K562 (cell line): ENCODE data around the gene SLC22A23. TPM values are rescaled to one million over a fixed set of nuclear protein-coding genes. Genes with fewer than 3 reads are reported as not detected.

Experiments
- ATAC-seq: fragments of 200-7000 bp; cut with Tn5 transposase; 3 replicates; pipeline ENCODE4 v1.9.1; 2020; ENCODE audit warnings: moderate library complexity
- BruUV-seq: library from RNA; stranded (reverse); fragments of 400-500 nt; replicated peaks from 2 replicates; lab custom pipeline; 2021; lab: Mats Ljungman, UMichigan
- CTCF ChIA-PET: fragments of 300-600 bp; formaldehyde crosslinking; extraction: SDS; loops from one replicate; lab custom pipeline; 2021; ENCODE audit warnings: low intra/inter-chr PET ratio; lab: Yijun Ruan, JAX
- POLR2A ChIA-PET: fragments of 300-600, 350-650 bp; sonication (Branson Sonifier 250); formaldehyde crosslinking; extraction: SDS; loops from one replicate; lab custom pipeline; 2021; ENCODE audit warnings: antibody characterized with exemption, inconsistent platforms; lab: Yijun Ruan, JAX
- DNase-seq, 4 experiments: peaks; one replicate each; pipeline versions ENCODE4 v3.0.0 to v3.0.0-alpha.2; 2011 to 2018; ENCODE audit warnings: low spot score in 3 of 4, mixed read lengths in 3 of 4; ENCODE audit errors: extremely low read depth in 1 of 4
- FAIRE-seq: peaks from 2 replicates; lab custom pipeline; 2011; peaks lifted over from hg19 to GRCh38; lab: Jason Lieb, UNC
- H2AFZ ChIP-seq: 2 replicates; pipeline ENCODE4 v1.6.0; 2011; ENCODE audit warnings: low read depth, low read length, control low read depth, inconsistent platforms
- H3K27ac ChIP-seq: fragments of 200-600 bp; 3 replicates; pipeline ENCODE4 v1.8.0; 2011; ENCODE audit warnings: low read depth, mild to moderate bottlenecking, control low read depth, inconsistent platforms, low read length, moderate library complexity, mixed read lengths; ENCODE audit errors: extremely low read depth
- H3K27me3 ChIP-seq, 2 experiments: fragments of 300-600 bp in 1 of 2; 2 replicates in 1 of 2; 3 replicates in 1 of 2; pipeline versions ENCODE4 v1.6.0 to v1.8.0; 2011; ENCODE audit warnings: inconsistent platforms in 2 of 2, low read length in 2 of 2, mild to moderate bottlenecking in 1 of 2, mixed read lengths in 1 of 2, moderate library complexity in 1 of 2; ENCODE audit not compliant: control insufficient read depth in 2 of 2, insufficient read depth in 2 of 2
- H3K36me3 ChIP-seq: fragments of 300-600 bp; 3 replicates; pipeline ENCODE4 v1.8.0; 2011; ENCODE audit warnings: mild to moderate bottlenecking, low read length, inconsistent platforms; ENCODE audit not compliant: control insufficient read depth, insufficient read depth
- H3K4me1 ChIP-seq, 2 experiments: fragments of 200-600 bp in 1 of 2; replicated peaks in 1 of 2; 2 replicates in 1 of 2; 3 replicates in 1 of 2; pipeline versions ENCODE4 v1.5.1 to v1.8.0; 2011; ENCODE audit warnings: inconsistent platforms in 2 of 2, low read length in 2 of 2, mild to moderate bottlenecking in 1 of 2, mixed read lengths in 1 of 2, moderate library complexity in 1 of 2; ENCODE audit not compliant: control insufficient read depth in 2 of 2, insufficient read depth in 2 of 2
- H3K4me2 ChIP-seq: 2 replicates; pipeline ENCODE4 v1.6.1; 2011; ENCODE audit warnings: low read length, control low read depth, inconsistent platforms, mixed read lengths; ENCODE audit not compliant: insufficient read depth
- H3K4me3 ChIP-seq: fragments of 200-600 bp; sonication (generic), shearing (Covaris generic); 2 replicates; pipeline ENCODE4 v1.5.1; 2016; ENCODE audit warnings: control low read depth, inconsistent platforms
- H3K79me2 ChIP-seq: fragments of 200-600 bp; 3 replicates; pipeline ENCODE4 v1.8.0; 2011; ENCODE audit warnings: low read length, inconsistent platforms; ENCODE audit not compliant: control insufficient read depth, insufficient read depth
- H3K9ac ChIP-seq, 2 experiments: 2 replicates each; pipeline versions ENCODE4 v1.6.0 to v1.6.1; 2011; ENCODE audit warnings: low read depth in 2 of 2, low read length in 2 of 2, control low read depth in 1 of 2, inconsistent platforms in 1 of 2, mild to moderate bottlenecking in 1 of 2, mixed read lengths in 1 of 2; ENCODE audit not compliant: insufficient read depth in 1 of 2
- H3K9me1 ChIP-seq: one replicate; pipeline ENCODE4 v1.6.0; 2011; ENCODE audit warnings: inconsistent platforms, mild to moderate bottlenecking, low read length, moderate library complexity; ENCODE audit not compliant: control insufficient read depth, insufficient read depth
- H3K9me3 ChIP-seq: replicated peaks from 2 replicates; pipeline ENCODE4 v1.5.1; 2011; ENCODE audit warnings: low read depth, low read length, inconsistent platforms; ENCODE audit not compliant: control insufficient read depth, insufficient read depth
- H4K20me1 ChIP-seq: replicated peaks from 2 replicates; pipeline ENCODE4 v1.6.1; 2011; ENCODE audit warnings: low read length, inconsistent platforms, mixed read lengths; ENCODE audit not compliant: control insufficient read depth, insufficient read depth
- CTBP1 ChIP-seq: fragments of 450-650 bp; IDR thresholded peaks from 2 replicates; pipeline ENCODE4 v1.6.1; 2016; ENCODE audit warnings: borderline replicate concordance
- ESRRA ChIP-seq: fragments of 450-650 bp; IDR thresholded peaks from 2 replicates; pipeline ENCODE4 v1.6.1; 2014; ENCODE audit warnings: low read depth, mild to moderate bottlenecking, moderate library complexity, borderline replicate concordance
- HINFP ChIP-seq: fragments of 450-650 bp; conservative IDR thresholded peaks from 2 replicates; pipeline ENCODE4 v1.6.1; 2016; ENCODE audit warnings: missing genetic modification characterization, low read depth, mild to moderate bottlenecking, control low read depth, missing compliant biosample characterization
- HMBOX1 ChIP-seq: sonication (generic); IDR thresholded peaks from 2 replicates; pipeline ENCODE4 v1.6.1; 2016
- KDM1A ChIP-seq, 2 experiments: fragments of 450-650 bp; IDR thresholded peaks; 2 replicates each; pipeline ENCODE4 v1.6.1; 2016; ENCODE audit warnings: mild to moderate bottlenecking in 2 of 2
- RBM34 ChIP-seq: fragments of 200-400 bp; formaldehyde crosslinking; IDR thresholded peaks from 2 replicates; pipeline ENCODE4 v1.6.1; 2018; ENCODE audit warnings: low read length, borderline replicate concordance; ENCODE audit not compliant: insufficient read depth
- RCOR1 ChIP-seq, 2 experiments: IDR thresholded peaks; 2 replicates each; pipeline ENCODE4 v1.6.1; 2012; ENCODE audit warnings: low read depth in 2 of 2, low read length in 2 of 2, borderline replicate concordance in 1 of 2, improper control_type of control experiment in 1 of 2
- WGBS: fragments of 100-300 bp; shearing (Covaris generic); methylation state at CpG from one replicate; pipeline ENCODE4 v1.1.6; 2016; ENCODE audit warnings: low coverage, mixed read lengths; ENCODE audit not compliant: insufficient coverage; ENCODE audit errors: missing lambda C conversion rate; 5-methylcytosine and 5-hydroxymethylcytosine counted together
- in situ Hi-C: fragments of 300-500 bp; cut with MboI; formaldehyde crosslinking; loops from 4 replicates; pipeline ENCODE4 v1.15.0; 2018; ENCODE audit warnings: inconsistent platforms, mixed read lengths
- intact Hi-C: fragments of 100-400 bp; cut with micrococcal nuclease; formaldehyde crosslinking; loops from 2 replicates; pipeline ENCODE4 v1.14.2; 2022
- polyA plus RNA-seq, 8 experiments: library from polyadenylated mRNA; depleted of rRNA in 4 of 8; stranded (reverse) in 5 of 8; unstranded in 3 of 8; fragments of >200 nt; fragmentation: Nextera tagmentation in 2 of 8; fragmentation: Illumina TruSeq in 1 of 8; extraction: Ambion mirVana in 2 of 8; extraction: Trizol in 1 of 8; gene quantifications; 2 replicates each; pipeline versions ENCODE4 v1.2.1 to v1.2.3, GENCODE V29; 2011 to 2014; ENCODE audit warnings: inconsistent platforms in 1 of 8, missing spikeins in 1 of 8
- total RNA-seq, 7 experiments: library from RNA; depleted of rRNA in 6 of 7; stranded (reverse); fragments of >200 nt in 6 of 7; fragmentation: Illumina TruSeq in 2 of 7; extraction: Trizol in 2 of 7; gene quantifications; 2 replicates each; pipeline versions ENCODE4 v1.2.1 to v1.2.3, GENCODE V29; 2011 to 2021; ENCODE audit warnings: low replicate concordance in 1 of 7

SLC22A23 gene
- total and polyA plus RNA-seq, 9 of the 15 experiments (the other 6 are each of a cell fraction or from before 2014, with no cell fraction given), result 0.30 to 8.7 (median 2.5) TPM

GRCh38 chr6:3373597-3374203 lies 83.2 kb downstream of the SLC22A23 start:
- ATAC-seq (no peak), DNase-seq (no peak), FAIRE-seq (no peak)
- H2AFZ ChIP-seq, result no peak overlapping the region
- H4K20me1 ChIP-seq, result no peaks in the 10 kb centered on the region
- H3K36me3 ChIP-seq, result no peaks in the 10 kb centered on the region
- H3K4me2 ChIP-seq, result no peak overlapping the region
- WGBS, result 51% methylated on average over 5 of the region's 5 CpGs
- intact Hi-C loops, result no loop called here
- no TSS peak for BruUV-seq
- no peak overlapping the region for H3K4me3 ChIP-seq
- in situ Hi-C loops, result no loop called here
- no peaks in the 10 kb centered on the region for H3K79me2 ChIP-seq
- ChIA-PET CTCF (interaction anchor here (0.6 kb wide), 1 partner anchor 87 kb away, joined by 3 read pairs; no protein-coding TSS in a partner anchor), POLR2A (interaction anchor here (2.8 kb wide), 1 partner anchor 18 kb away, joined by 17 read pairs; no protein-coding TSS in a partner anchor)
- no peaks in the 10 kb centered on the region for H3K27me3 ChIP-seq
- H3K9me3 ChIP-seq, result no peaks in the 10 kb centered on the region
- H3K9ac ChIP-seq, result no peak overlapping the region
- no peak overlapping the region for H3K27ac ChIP-seq
- H3K9me1 ChIP-seq, result no peaks in the 10 kb centered on the region
- peaks cover 10 to 12% of the 10 kb centered on the region in 2 experiments for H3K4me1 ChIP-seq
- peak; percentile 15; the same call in 1 of the 2 replicates for TF ChIP-seq HMBOX1
- peak in 1 of 2 experiments; percentile 27; a peak in 1 of 4 replicates for TF ChIP-seq RCOR1 (IDR thresholded peaks at IDR 0.05; ENCODE audit: borderline replicate concordance in 1 of 2, low read depth in 2 of 2, low read length in 2 of 2)
- TF ChIP-seq CTBP1, result peak; percentile 90
- no peak for TF ChIP-seq RBM34
- no peak for TF ChIP-seq HINFP (tag)
- TF ChIP-seq ESRRA, result peak; percentile 89
- TF ChIP-seq KDM1A (IDR thresholded peaks at IDR 0.05), result peak; percentile 22 to 23; a peak in 1 of 4 replicates
